Activated T-cell treated with anti-CD3 and anti-CD28 coated beads, Interleukin-2, amount 50 U/mL, for 48 hours (primary cell): ENCODE results near the gene GNG7.
"Not testable (repeated sequence)": the region's sequence is repeated elsewhere in the genome, so short reads cannot be mapped to it uniquely, and the experiment has no call there.

ENCODE experiments used
- DNase-seq, 2 experiments: peaks; one replicate each; pipeline ENCODE4 v3.0.0-alpha.2; 2020

The GNG7 gene

GRCh38 chr19:2711172-2711874 is 8.8 kb upstream of the GNG7 start:
- DNase-seq, result no peak

- DNase-seq, result no peak
Measured at GRCh38 chr19:2706251-2706650, 3.8 kb upstream of the GNG7 start.

GRCh38 chr19:2703691-2704216 is 1.3 kb upstream of the GNG7 start:
- DNase-seq, result no peak

GRCh38 chr19:2703077-2703437 is 563 bp upstream of the GNG7 start:
- DNase-seq, result no peak

GRCh38 chr19:2701361-2702169 is 929 bp downstream of the GNG7 start:
- DNase-seq, result no peak

GRCh38 chr19:2700660-2701360 is 1.7 kb downstream of the GNG7 start:
- DNase-seq, result no peak

GRCh38 chr19:2699413-2700140 is 2.9 kb downstream of the GNG7 start:
- no peak for DNase-seq

GRCh38 chr19:2694196-2694595 is 8.3 kb downstream of the GNG7 start:
- DNase-seq, result no peak

GRCh38 chr19:2693492-2694160 is 8.9 kb downstream of the GNG7 start:
- no peak for DNase-seq

- DNase-seq, result no peak
Measured at GRCh38 chr19:2691951-2692350, 10.5 kb downstream of the GNG7 start.

GRCh38 chr19:2690856-2691255 is 11.6 kb downstream of the GNG7 start:
- DNase-seq, result no peak

GRCh38 chr19:2686360-2686759 is 16.1 kb downstream of the GNG7 start:
- DNase-seq, result no peak

GRCh38 chr19:2685204-2685704 is 17.2 kb downstream of the GNG7 start:
- no peak for DNase-seq

- DNase-seq, result no peak
Measured at GRCh38 chr19:2683430-2684003, 19.0 kb downstream of the GNG7 start.

- DNase-seq, result no peak
Measured at GRCh38 chr19:2680808-2681207, 21.7 kb downstream of the GNG7 start.

- DNase-seq, result no peak
Measured at GRCh38 chr19:2679439-2679838, 23.1 kb downstream of the GNG7 start.

- not testable (repeated sequence) for DNase-seq
Measured at GRCh38 chr19:2678948-2679347, 23.5 kb downstream of the GNG7 start.

GRCh38 chr19:2678044-2678671 is 24.3 kb downstream of the GNG7 start:
- DNase-seq, result no peak

GRCh38 chr19:2676823-2677222 is 25.7 kb downstream of the GNG7 start:
- no peak for DNase-seq

- no peak for DNase-seq
Measured at GRCh38 chr19:2675892-2676291, 26.6 kb downstream of the GNG7 start.

- no peak for DNase-seq
Measured at GRCh38 chr19:2670217-2670616, 32.3 kb downstream of the GNG7 start.
